HG03565 (cell line): ENCODE data around the gene DSTYK.

Experiments
- ATAC-seq: cut with Tn5 transposase; IDR thresholded peaks from one replicate; pipeline ENCODE4 v1.9.1; 2021; ENCODE audit warnings: mild to moderate bottlenecking, moderate library complexity; ENCODE audit not compliant: unreplicated experiment

DSTYK gene

GRCh38 chr1:205133287-205133686 is 78.2 kb downstream of the DSTYK start:
- no peak for ATAC-seq

GRCh38 chr1:205129447-205130029 is 82.0 kb downstream of the DSTYK start:
- no peak for ATAC-seq

GRCh38 chr1:205128050-205128449 is 83.5 kb downstream of the DSTYK start:
- no peak for ATAC-seq

GRCh38 chr1:205127646-205128045 is 83.9 kb downstream of the DSTYK start:
- no peak for ATAC-seq

- ATAC-seq = no peak
Observed at GRCh38 chr1:205124726-205125125, 86.8 kb downstream of the DSTYK start.

GRCh38 chr1:205122489-205122882 is 89.0 kb downstream of the DSTYK start:
- ATAC-seq = peak; percentile 19

GRCh38 chr1:205121660-205122488 is 89.6 kb downstream of the DSTYK start, which contains the start of gene RBBP5:
Gene RBBP5 (minus strand): TSS chr1:205121978. CDS start chr1:205121873, 105 bp downstream.
- peak; percentile 83 for ATAC-seq

GRCh38 chr1:205118752-205119151 is 92.8 kb downstream of the DSTYK start:
- no peak for ATAC-seq

- no peak for ATAC-seq
Observed at GRCh38 chr1:205111354-205111753, 100.1 kb downstream of the DSTYK start.

GRCh38 chr1:205109711-205110110 is 101.8 kb downstream of the DSTYK start:
- no peak for ATAC-seq

- ATAC-seq = no peak
Observed at GRCh38 chr1:205109269-205109668, 102.2 kb downstream of the DSTYK start.

GRCh38 chr1:205108464-205108863 is 103.0 kb downstream of the DSTYK start:
- no peak for ATAC-seq

GRCh38 chr1:205107327-205107726 is 104.2 kb downstream of the DSTYK start:
- no peak for ATAC-seq

GRCh38 chr1:205102404-205102803 is 109.1 kb downstream of the DSTYK start:
- ATAC-seq = no peak

GRCh38 chr1:205098242-205098641 is 113.3 kb downstream of the DSTYK start:
- no peak for ATAC-seq

- no peak for ATAC-seq
Observed at GRCh38 chr1:205095422-205095821, 116.1 kb downstream of the DSTYK start.
